ENCODE results near the gene TLE1. TPM values are rescaled to one million over a fixed set of nuclear protein-coding genes. Genes with fewer than 3 reads are reported as not detected.
"Not testable (repeated sequence)": the region's sequence is repeated elsewhere in the genome, so short reads cannot be mapped to it uniquely, and the experiment has no call there.

The TLE1 gene
- total RNA-seq, 2 experiments from 2014 or later = 0.08 to 0.16 TPM

GRCh38 chr9:81609782-81610739, 79.3 kb downstream of the TLE1 start:
- H3K9me3 Mint-ChIP-seq = no peaks in the 10 kb centered on the region
- peaks cover 8% of the 10 kb centered on the region for H3K4me1 Mint-ChIP-seq
- H3K4me3 Mint-ChIP-seq = no peak overlapping the region
- no peak for DNase-seq
- peaks cover 4% of the 10 kb centered on the region for H3K27me3 Mint-ChIP-seq
- no peak overlapping the region for H3K27ac Mint-ChIP-seq
- H3K36me3 Mint-ChIP-seq = no peaks in the 10 kb centered on the region

GRCh38 chr9:81608289-81608657, 81.1 kb downstream of the TLE1 start:
- Mint-ChIP-seq H3K4me1 (peaks cover 8% of the 10 kb centered on the region), H3K9me3 (no peaks in the 10 kb centered on the region), H3K27ac (no peak overlapping the region), H3K36me3 (no peaks in the 10 kb centered on the region), H3K4me3 (no peak overlapping the region), H3K27me3 (no peaks in the 10 kb centered on the region)
- DNase-seq = no peak

DNA sequence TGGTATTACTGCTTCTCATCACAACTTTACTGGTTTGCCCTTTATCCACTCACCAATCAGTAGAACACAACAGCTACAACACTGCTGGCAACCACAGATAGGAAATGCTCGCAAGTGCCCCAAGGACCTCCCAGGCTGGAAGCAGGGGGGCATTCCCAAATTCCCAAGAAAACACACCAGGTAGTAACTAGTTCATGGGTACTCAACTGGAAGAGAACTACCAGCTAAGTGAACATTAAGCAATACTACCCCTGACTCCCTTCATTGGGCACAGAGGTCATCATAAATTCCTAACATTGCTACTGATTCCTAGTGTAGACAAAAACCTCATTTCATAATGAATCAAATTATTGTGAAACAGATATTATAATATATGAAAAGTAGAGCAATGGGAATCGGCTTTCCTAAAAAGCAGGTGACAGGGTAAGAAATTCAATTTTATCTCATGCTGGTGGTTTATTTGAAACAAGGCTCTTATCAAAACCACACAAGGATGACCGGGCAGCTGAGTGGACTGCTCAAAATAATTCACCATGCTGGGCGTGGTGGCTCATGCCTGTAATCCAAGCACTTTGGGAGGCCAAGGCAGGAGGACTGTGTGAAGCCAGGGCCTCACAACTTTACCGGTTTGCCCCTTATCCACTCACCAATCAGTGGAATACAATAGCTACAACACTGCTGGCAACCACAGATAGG, 81.6 kb downstream of the TLE1 start:
- Mint-ChIP-seq H3K4me1 (peaks cover 8% of the 10 kb centered on the region), H3K4me3 (no peak overlapping the region), H3K27ac (no peak overlapping the region), H3K27me3 (no peaks in the 10 kb centered on the region), H3K9me3 (no peaks in the 10 kb centered on the region), H3K36me3 (no peaks in the 10 kb centered on the region)
- no peak for DNase-seq

DNA sequence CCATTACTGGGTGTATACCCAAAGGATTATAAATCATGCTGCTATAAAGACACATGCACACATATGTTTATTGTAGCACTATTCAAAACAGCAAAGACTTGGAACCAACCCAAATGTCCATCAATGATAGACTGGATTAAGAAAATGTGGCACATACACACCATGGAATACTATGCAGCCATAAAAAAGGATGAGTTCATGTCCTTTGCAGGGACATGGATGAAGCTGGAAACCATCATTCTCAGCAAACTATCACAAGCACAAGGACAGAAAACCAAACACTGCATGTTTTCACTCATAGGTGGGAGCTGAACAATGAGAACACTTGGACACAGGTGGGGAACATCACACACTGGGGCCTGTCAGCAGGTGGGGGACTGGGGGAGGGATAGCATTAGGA, 83.1 kb downstream of the TLE1 start:
- not testable (repeated sequence) for H3K27ac Mint-ChIP-seq, H3K27me3 Mint-ChIP-seq, DNase-seq, H3K9me3 Mint-ChIP-seq, H3K4me3 Mint-ChIP-seq, H3K36me3 Mint-ChIP-seq, H3K4me1 Mint-ChIP-seq

- peaks cover 6% of the 10 kb centered on the region for H3K4me1 Mint-ChIP-seq
- DNase-seq = no peak
- no peaks in the 10 kb centered on the region for H3K27me3 Mint-ChIP-seq
- no peak overlapping the region for H3K4me3 Mint-ChIP-seq
- H3K36me3 Mint-ChIP-seq = no peaks in the 10 kb centered on the region
- H3K9me3 Mint-ChIP-seq = no peaks in the 10 kb centered on the region
- H3K27ac Mint-ChIP-seq = no peak overlapping the region
Observed at GRCh38 chr9:81605170-81605670, 84.1 kb downstream of the TLE1 start.

DNA sequence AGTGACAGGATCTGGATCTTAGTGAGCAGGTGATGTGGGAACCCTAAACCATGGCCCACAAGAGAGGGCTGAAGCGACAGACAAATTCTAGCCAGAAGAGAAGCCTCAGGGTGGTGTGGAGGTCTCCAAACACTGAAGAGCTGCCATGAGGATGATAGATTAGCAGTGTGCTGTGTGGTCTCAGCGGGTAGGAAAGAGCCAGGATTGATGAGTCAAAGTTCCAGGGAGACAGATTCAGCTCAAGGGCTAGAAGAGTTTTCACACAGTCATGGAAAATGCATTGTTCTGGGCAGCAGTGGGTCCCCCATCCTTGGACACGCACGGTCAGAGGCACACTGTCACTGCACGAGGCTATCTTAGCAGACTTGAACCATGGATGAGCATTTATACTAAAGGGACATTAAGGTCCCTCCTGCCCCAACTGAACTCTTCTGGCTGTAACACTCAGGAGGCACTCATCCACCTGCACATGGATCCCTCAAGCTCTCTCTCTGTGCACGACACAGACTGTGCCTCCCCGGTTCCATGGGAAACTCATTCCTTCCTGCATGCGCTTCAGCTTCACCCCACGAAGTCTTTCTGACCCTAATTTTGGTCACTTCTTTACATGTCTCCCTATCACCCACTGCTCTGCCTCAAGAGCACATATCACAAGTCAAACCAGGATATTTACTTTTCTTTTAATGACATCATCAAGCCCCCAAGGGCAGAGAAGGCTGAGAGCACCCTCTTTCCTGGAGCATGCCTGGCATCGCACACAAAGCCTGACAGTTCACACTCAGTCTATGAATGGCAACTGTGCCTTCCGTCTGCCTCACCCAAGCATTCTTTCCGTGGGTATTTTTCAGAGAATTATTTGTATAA, 84.8 kb downstream of the TLE1 start:
- H3K9me3 Mint-ChIP-seq = no peaks in the 10 kb centered on the region
- no peaks in the 10 kb centered on the region for H3K36me3 Mint-ChIP-seq
- H3K27me3 Mint-ChIP-seq = no peaks in the 10 kb centered on the region
- no peak overlapping the region for H3K4me3 Mint-ChIP-seq
- DNase-seq = no peak
- H3K4me1 Mint-ChIP-seq = peaks cover 1% of the 10 kb centered on the region
- no peak overlapping the region for H3K27ac Mint-ChIP-seq

GRCh38 chr9:81602887-81603680, 86.3 kb downstream of the TLE1 start:
- Mint-ChIP-seq H3K4me1 (no peaks in the 10 kb centered on the region), H3K4me3 (no peak overlapping the region), H3K27me3 (peaks cover 4% of the 10 kb centered on the region), H3K36me3 (no peaks in the 10 kb centered on the region), H3K27ac (no peak overlapping the region), H3K9me3 (no peaks in the 10 kb centered on the region)
- no peak for DNase-seq

GRCh38 chr9:81601639-81602623, 87.4 kb downstream of the TLE1 start:
- Mint-ChIP-seq H3K27me3 (peaks cover 7% of the 10 kb centered on the region), H3K4me3 (no peak overlapping the region), H3K4me1 (peaks cover 4% of the 10 kb centered on the region), H3K27ac (no peak overlapping the region), H3K36me3 (no peaks in the 10 kb centered on the region), H3K9me3 (no peaks in the 10 kb centered on the region)
- DNase-seq = no peak

GRCh38 chr9:81600631-81601030, 88.7 kb downstream of the TLE1 start:
- H3K4me1 Mint-ChIP-seq = peaks cover 5% of the 10 kb centered on the region
- H3K9me3 Mint-ChIP-seq = no peaks in the 10 kb centered on the region

GRCh38 chr9:81599837-81600236, 89.5 kb downstream of the TLE1 start:
- no peak overlapping the region for H3K4me3 Mint-ChIP-seq
- H3K27me3 Mint-ChIP-seq = peaks cover 19% of the 10 kb centered on the region
- H3K27ac Mint-ChIP-seq = no peak overlapping the region
- no peaks in the 10 kb centered on the region for H3K36me3 Mint-ChIP-seq
- peaks cover 5% of the 10 kb centered on the region for H3K4me1 Mint-ChIP-seq
- no peak for DNase-seq
- H3K9me3 Mint-ChIP-seq = no peaks in the 10 kb centered on the region

More at GRCh38 chr9:81600631-81601030, 88.7 kb downstream of the TLE1 start:
- H3K27ac Mint-ChIP-seq = no peak overlapping the region
- H3K4me3 Mint-ChIP-seq = no peak overlapping the region
- no peak for DNase-seq
- no peaks in the 10 kb centered on the region for H3K36me3 Mint-ChIP-seq
- H3K27me3 Mint-ChIP-seq = peaks cover 19% of the 10 kb centered on the region

DNA sequence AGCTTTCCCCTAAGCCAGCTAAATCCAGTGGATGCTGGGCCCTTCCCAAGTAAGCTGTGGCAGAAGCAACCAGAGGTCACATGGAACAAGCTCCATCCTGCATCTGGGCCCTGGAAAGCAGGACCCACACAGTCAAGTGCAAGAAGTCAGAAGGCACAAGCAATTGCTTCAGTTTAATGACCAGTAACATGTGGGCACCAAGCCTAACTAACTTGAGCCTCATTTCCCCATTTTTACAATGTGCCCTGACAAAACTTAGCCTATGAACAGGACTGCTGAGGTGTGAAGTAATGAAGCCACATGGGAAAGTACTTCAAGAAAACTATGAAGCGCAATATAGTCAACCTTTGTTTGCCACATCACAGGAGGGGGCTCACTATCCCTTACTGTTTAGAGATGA, 90.5 kb downstream of the TLE1 start:
- Mint-ChIP-seq H3K27me3 (peaks cover 19% of the 10 kb centered on the region), H3K4me3 (no peak overlapping the region), H3K36me3 (no peaks in the 10 kb centered on the region), H3K27ac (no peak overlapping the region), H3K4me1 (peaks cover 5% of the 10 kb centered on the region), H3K9me3 (no peaks in the 10 kb centered on the region)
- no peak for DNase-seq

- H3K27ac Mint-ChIP-seq = no peak overlapping the region
- H3K36me3 Mint-ChIP-seq = no peaks in the 10 kb centered on the region
- H3K27me3 Mint-ChIP-seq = peaks cover 20% of the 10 kb centered on the region
- H3K9me3 Mint-ChIP-seq = no peaks in the 10 kb centered on the region
- DNase-seq = no peak
- peaks cover 5% of the 10 kb centered on the region for H3K4me1 Mint-ChIP-seq
- H3K4me3 Mint-ChIP-seq = no peak overlapping the region
Observed at GRCh38 chr9:81598123-81598497, 91.2 kb downstream of the TLE1 start.

DNA sequence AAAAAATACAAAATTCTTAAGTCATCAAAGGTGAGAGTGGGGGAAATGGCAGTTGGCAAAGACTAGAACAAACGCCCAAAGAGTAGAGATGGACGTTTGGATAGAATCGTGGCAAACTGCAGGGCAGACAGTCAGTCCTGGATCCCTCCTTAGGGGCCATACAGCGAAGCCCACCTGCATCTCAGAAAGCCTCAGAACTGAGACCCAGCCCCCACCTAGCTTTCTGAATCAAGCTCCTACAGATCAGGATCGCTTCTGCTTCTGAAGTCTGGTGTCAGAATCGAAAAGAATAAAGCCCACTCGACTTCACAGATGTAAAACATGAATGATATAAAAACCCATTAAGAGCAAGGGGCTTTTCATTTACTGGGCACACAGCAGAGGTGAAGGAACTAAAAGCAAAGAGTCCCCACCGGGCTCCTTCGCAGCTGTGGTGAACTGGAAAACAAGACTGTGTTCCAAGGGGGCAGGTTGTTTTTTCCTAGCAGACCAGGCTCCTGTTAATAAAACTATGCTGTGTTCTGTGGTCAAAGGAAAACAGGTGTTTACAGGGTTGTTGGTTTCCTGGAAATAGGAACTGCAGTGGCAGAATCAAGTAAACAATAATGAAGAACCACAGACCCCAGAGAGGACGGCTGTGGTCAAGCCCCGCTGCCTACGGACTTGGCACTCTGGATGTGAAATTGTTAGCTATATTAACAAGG, 91.8 kb downstream of the TLE1 start:
- H3K9me3 Mint-ChIP-seq = no peaks in the 10 kb centered on the region
- no peak overlapping the region for H3K27ac Mint-ChIP-seq
- H3K4me1 Mint-ChIP-seq = peaks cover 5% of the 10 kb centered on the region
- DNase-seq = no peak
- H3K27me3 Mint-ChIP-seq = peaks cover 22% of the 10 kb centered on the region
- H3K36me3 Mint-ChIP-seq = no peaks in the 10 kb centered on the region
- no peak overlapping the region for H3K4me3 Mint-ChIP-seq
